Stomach (tissue), 9 donors: Measurements from ENCODE around the gene HOXD4. TPM values are rescaled to one million over a fixed set of nuclear protein-coding genes. Genes with fewer than 3 reads are reported as not detected.

Source experiments
- DNase-seq, 2 donors: peaks; one replicate each; pipeline versions ENCODE4 v3.0.0 to v3.0.0-alpha.2; 2013 to 2019
- H3K27ac ChIP-seq, 5 donors: fragments of 200-600 bp in 4 of 5; sonication (generic) in 4 of 5; one replicate each; pipeline ENCODE4 v1.5.1; 2013 to 2019; ENCODE audit warnings: mild to moderate bottlenecking in 1 of 5, moderate library complexity in 1 of 5
- H3K27me3 ChIP-seq, 3 donors: fragments of 200-600 bp; sonication (generic); one replicate each; pipeline ENCODE4 v1.5.1; 2017 to 2019; ENCODE audit warnings: mixed run types in 1 of 3
- H3K36me3 ChIP-seq, 4 donors: fragments of 200-600 bp; sonication (generic); 1 replicate in 3 of 4; 2 replicates in 1 of 4; pipeline ENCODE4 v1.5.1; 2016 to 2019
- H3K4me1 ChIP-seq, 4 donors: fragments of 200-600 bp; sonication (generic); one replicate each; pipeline ENCODE4 v1.5.1; 2016 to 2019
- H3K4me3 ChIP-seq, 4 donors: fragments of 200-600 bp; sonication (generic) in 3 of 4; one replicate each; pipeline ENCODE4 v1.5.1; 2016 to 2019; ENCODE audit warnings: mild to moderate bottlenecking in 1 of 4
- H3K9me3 ChIP-seq, 4 donors: fragments of 200-600 bp; sonication (generic); one replicate each; pipeline ENCODE4 v1.5.1; 2016 to 2019
- CTCF ChIP-seq, 7 experiments: fragments of 450-650 bp in 4 of 7; fragments of 200-600 bp in 3 of 7; sonication (generic) in 3 of 7; IDR thresholded peaks; one replicate each; pipeline ENCODE4 v1.5.1; 2016 to 2019; ENCODE audit warnings: antibody characterized with exemption in 7 of 7, control low read depth in 2 of 7, mild to moderate bottlenecking in 1 of 7
- EP300 ChIP-seq: sonication (generic); formaldehyde crosslinking; IDR thresholded peaks from one replicate; pipeline ENCODE4 v1.6.1; 2017; ENCODE audit warnings: antibody characterized with exemption
- POLR2A ChIP-seq, 4 donors: fragments of 450-650 bp; IDR thresholded peaks; one replicate each; pipeline ENCODE4 v1.6.1; 2016; ENCODE audit warnings: antibody characterized with exemption in 4 of 4, control low read depth in 2 of 4, mild to moderate bottlenecking in 1 of 4, moderate library complexity in 1 of 4
- POLR2AphosphoS5 ChIP-seq, 3 donors: sonication (generic); formaldehyde crosslinking; IDR thresholded peaks; one replicate each; pipeline ENCODE4 v1.6.1; 2016; ENCODE audit warnings: antibody characterized with exemption in 3 of 3
- WGBS, 5 donors: extraction: QIAGEN DNeasy Blood & Tissue Kit in 3 of 5; methylation state at CpG; one replicate each; pipeline versions ENCODE4 v1.1.5 to v1.1.7; 2013 to 2018; 5-methylcytosine and 5-hydroxymethylcytosine counted together
- intact Hi-C: fragments of 100-400 bp; cut with DNase I; formaldehyde crosslinking; loops from one replicate; pipeline ENCODE4 v1.15.1; 2023; ENCODE audit warnings: low total_unique reads
- polyA plus RNA-seq, 3 donors: library from polyadenylated mRNA; stranded (reverse); fragments of 200-250 nt; gene quantifications; one replicate each; pipeline ENCODE4 v1.2.3, GENCODE V29; 2013
- total RNA-seq, 5 donors: library from RNA; depleted of rRNA; stranded (reverse); fragments of >200 nt; gene quantifications; one replicate each; pipeline versions ENCODE4 v1.1.0 to v1.2.3, GENCODE V29; 2014 to 2016
- donor health status: healthy with polysubstance abuse.
- donor health status: Bipolar disorder and iron deficiency.
- donor health status: healthy.

Gene HOXD4
- total and polyA plus RNA-seq, 8 donors = 0.25 to 9.6 (median 1.6) TPM; not detected in 4

GRCh38 chr2:176149481-176149938 lies 1.8 kb upstream of the HOXD4 start:
- WGBS, 5 donors = 15 to 30% (median 20%) methylated on average over 22 of the region's 22 CpGs
- peaks cover 27 to 100% (median 98%) of the 10 kb centered on the region in 3 donors for H3K27me3 ChIP-seq
- H3K9me3 ChIP-seq = no peaks in the 10 kb centered on the region
- no peak for TF ChIP-seq POLR2A (IDR thresholded peaks at IDR 0.05)
- TF ChIP-seq CTCF (IDR thresholded peaks at IDR 0.05) = no peak
- TF ChIP-seq EP300 = no peak
- TF ChIP-seq POLR2AphosphoS5 (IDR thresholded peaks at IDR 0.05) = no peak
- no peaks in the 10 kb centered on the region for H3K36me3 ChIP-seq
- intact Hi-C loops = no loop called here
- H3K4me3 ChIP-seq = no peak overlapping the region
- no peak overlapping the region for H3K27ac ChIP-seq
- peaks cover 0 to 22% (median 9%) of the 10 kb centered on the region in 4 donors for H3K4me1 ChIP-seq
- DNase-seq = peak in 1 of 2 donors; percentile 17

GRCh38 chr2:176149939-176150583 lies 1.3 kb upstream of the HOXD4 start:
- Histone ChIP-seq H3K27me3 (peaks cover 27 to 100% (median 97%) of the 10 kb centered on the region in 3 donors), H3K9me3 (no peaks in the 10 kb centered on the region), H3K4me3 (no peak overlapping the region), H3K4me1 (peaks cover 0 to 22% (median 9%) of the 10 kb centered on the region in 4 donors), H3K27ac (no peak overlapping the region), H3K36me3 (no peaks in the 10 kb centered on the region)
- TF ChIP-seq POLR2A (IDR thresholded peaks at IDR 0.05) (no peak), CTCF (IDR thresholded peaks at IDR 0.05) (no peak), EP300 (no peak), POLR2AphosphoS5 (IDR thresholded peaks at IDR 0.05) (no peak)
- WGBS, 5 donors = 11 to 30% (median 21%) methylated on average over 24 of the region's 24 CpGs
- intact Hi-C loops = no loop called here
- peak in 1 of 2 donors; percentile 11 for DNase-seq

GRCh38 chr2:176150584-176151441 lies 537 bp upstream of the HOXD4 start:
- H3K27ac ChIP-seq = no peak overlapping the region
- TF ChIP-seq CTCF (IDR thresholded peaks at IDR 0.05) (no peak), POLR2AphosphoS5 (IDR thresholded peaks at IDR 0.05) (no peak), POLR2A (IDR thresholded peaks at IDR 0.05) (no peak), EP300 (no peak)
- H3K4me1 ChIP-seq = peaks cover 0 to 22% (median 9%) of the 10 kb centered on the region in 4 donors
- intact Hi-C loops = no loop called here
- no peak overlapping the region for H3K4me3 ChIP-seq
- no peaks in the 10 kb centered on the region for H3K9me3 ChIP-seq
- 17 to 36% (median 21%) methylated on average over 6 to 14 of the region's 14 CpGs for WGBS, 5 donors
- peak in 1 of 2 donors; percentile 14 for DNase-seq
- H3K27me3 ChIP-seq = peaks cover 27 to 100% (median 97%) of the 10 kb centered on the region in 3 donors
- no peaks in the 10 kb centered on the region for H3K36me3 ChIP-seq
